Progenitor cell of endocrine pancreas (in vitro differentiated cells): Measurements from ENCODE around the gene KCTD17. TPM values are rescaled to one million over a fixed set of nuclear protein-coding genes. Genes with fewer than 3 reads are reported as not detected.

ENCODE experiments used
- DNase-seq: peaks from one replicate; pipeline ENCODE4 v3.0.0; 2021; ENCODE audit warnings: low spot score; ENCODE audit not compliant: unreplicated experiment
- H3K27ac Mint-ChIP-seq: 2 replicates; pipeline ENCODE4 v1.8.0; 2021; ENCODE audit warnings: mild to moderate bottlenecking, moderate library complexity, mixed read lengths
- H3K27me3 Mint-ChIP-seq: 2 replicates; pipeline ENCODE4 v1.8.0; 2021; ENCODE audit warnings: mixed read lengths
- H3K36me3 Mint-ChIP-seq: 2 replicates; pipeline ENCODE4 v1.8.0; 2022; ENCODE audit warnings: mixed read lengths; ENCODE audit not compliant: insufficient read depth
- H3K4me1 Mint-ChIP-seq: 2 replicates; pipeline ENCODE4 v1.8.0; 2021; ENCODE audit warnings: low read depth, mixed read lengths
- H3K4me3 Mint-ChIP-seq: 2 replicates; pipeline ENCODE4 v1.8.0; 2021; ENCODE audit warnings: low read depth, mild to moderate bottlenecking, moderate library complexity, mixed read lengths
- H3K9me3 Mint-ChIP-seq: 2 replicates; pipeline ENCODE4 v1.8.0; 2021; ENCODE audit warnings: low read depth, mixed read lengths
- total RNA-seq: library from RNA; stranded (reverse); gene quantifications from 2 replicates; pipeline ENCODE4 v1.2.1, GENCODE V29; 2021
- TF ChIP-seq, protein P1 (sequence below): fragments of 200-600 bp; sonication (generic); IDR thresholded peaks from one replicate; pipeline ENCODE4 v1.5.0; 2021; ENCODE audit warnings: antibody characterized with exemption, mild to moderate bottlenecking; ENCODE audit not compliant: unreplicated experiment

The KCTD17 gene
- total RNA-seq, 1 donor from 2014 or later, result 38.8 TPM

DNA sequence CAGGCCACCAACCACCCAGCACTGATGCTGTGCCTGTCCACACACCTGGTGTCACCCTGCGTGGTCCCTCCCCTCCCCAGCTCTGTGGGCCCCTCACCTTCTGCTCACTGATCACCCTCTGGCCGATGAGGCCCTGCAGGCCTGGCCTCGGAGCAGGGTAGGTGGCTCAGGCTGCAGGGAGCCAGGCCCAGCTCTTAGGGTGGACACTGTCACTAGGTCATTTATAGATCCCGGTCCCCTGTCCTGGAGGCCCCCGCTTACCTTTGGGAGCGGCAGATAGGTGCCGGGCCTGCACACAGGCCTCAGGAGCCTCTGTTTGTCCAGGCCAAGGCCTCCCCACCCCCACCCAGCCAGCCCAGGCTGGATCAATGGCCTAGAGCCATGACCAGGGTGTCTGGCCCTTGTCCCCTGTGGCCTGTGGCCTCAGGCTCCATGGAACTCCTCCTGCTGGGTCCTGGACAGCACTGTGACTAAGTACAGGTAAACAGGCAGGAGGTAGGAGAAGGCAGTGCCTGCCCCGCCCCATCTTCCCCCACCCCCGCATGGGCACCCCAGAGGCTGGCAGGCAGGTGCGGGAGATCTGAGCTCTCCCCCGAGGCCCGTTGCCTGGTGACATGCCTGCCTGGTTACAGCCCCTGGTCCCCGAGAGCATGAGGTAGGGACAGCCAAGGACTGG, 57.8 kb downstream of the KCTD17 start, which contains the start of gene TMPRSS6:
TMPRSS6 (minus strand) TSS at position 472 of the 676 bp plus-strand sequence. CDS start 6,296 bp downstream, outside the sequence.
- peak; percentile 17 for DNase-seq
- TF ChIP-seq, protein P1, sequence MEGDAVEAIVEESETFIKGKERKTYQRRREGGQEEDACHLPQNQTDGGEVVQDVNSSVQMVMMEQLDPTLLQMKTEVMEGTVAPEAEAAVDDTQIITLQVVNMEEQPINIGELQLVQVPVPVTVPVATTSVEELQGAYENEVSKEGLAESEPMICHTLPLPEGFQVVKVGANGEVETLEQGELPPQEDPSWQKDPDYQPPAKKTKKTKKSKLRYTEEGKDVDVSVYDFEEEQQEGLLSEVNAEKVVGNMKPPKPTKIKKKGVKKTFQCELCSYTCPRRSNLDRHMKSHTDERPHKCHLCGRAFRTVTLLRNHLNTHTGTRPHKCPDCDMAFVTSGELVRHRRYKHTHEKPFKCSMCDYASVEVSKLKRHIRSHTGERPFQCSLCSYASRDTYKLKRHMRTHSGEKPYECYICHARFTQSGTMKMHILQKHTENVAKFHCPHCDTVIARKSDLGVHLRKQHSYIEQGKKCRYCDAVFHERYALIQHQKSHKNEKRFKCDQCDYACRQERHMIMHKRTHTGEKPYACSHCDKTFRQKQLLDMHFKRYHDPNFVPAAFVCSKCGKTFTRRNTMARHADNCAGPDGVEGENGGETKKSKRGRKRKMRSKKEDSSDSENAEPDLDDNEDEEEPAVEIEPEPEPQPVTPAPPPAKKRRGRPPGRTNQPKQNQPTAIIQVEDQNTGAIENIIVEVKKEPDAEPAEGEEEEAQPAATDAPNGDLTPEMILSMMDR, result no peak
- peaks cover under 1% of the 10 kb centered on the region for H3K27me3 Mint-ChIP-seq
- no peaks in the 10 kb centered on the region for H3K9me3 Mint-ChIP-seq
- peak within 1 kb of the TSS; percentile 12 for H3K4me3 Mint-ChIP-seq
- peaks cover 32% of the 10 kb centered on the region for H3K4me1 Mint-ChIP-seq
- H3K36me3 Mint-ChIP-seq, result no peaks in the 10 kb centered on the region
- peak within 1 kb of the TSS; percentile 93 for H3K27ac Mint-ChIP-seq

DNA sequence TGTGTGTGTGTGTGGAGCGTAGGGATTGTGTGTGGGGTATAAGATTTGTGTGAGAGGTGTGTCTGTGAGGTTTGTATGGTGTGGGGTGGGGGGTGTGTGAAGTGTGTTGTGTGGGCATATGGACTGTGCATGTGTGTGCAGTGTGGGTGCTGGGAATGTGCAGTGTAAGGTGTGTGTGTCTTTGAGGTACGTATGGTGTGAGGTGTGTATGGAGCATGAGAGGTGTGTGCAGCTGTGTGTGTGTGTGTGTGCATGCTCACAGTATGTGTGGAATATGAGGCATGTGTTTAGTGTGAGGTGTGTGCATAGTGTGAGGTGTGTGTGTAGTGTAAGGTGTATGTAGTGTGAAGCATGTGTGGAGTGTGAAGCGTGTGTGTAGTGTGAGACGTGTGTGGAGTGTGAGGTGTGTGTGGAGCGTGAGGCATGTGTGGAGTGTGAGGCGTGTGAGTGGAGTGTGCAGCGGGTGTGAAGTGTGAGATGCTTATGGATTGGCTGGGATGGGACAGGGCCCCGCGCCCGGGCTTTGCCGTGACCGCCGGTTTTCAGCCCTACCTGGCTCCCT, 59.7 kb downstream of the KCTD17 start:
- Mint-ChIP-seq H3K4me1 (peaks cover 34% of the 10 kb centered on the region), H3K36me3 (no peaks in the 10 kb centered on the region), H3K4me3 (no peak overlapping the region), H3K27ac (no peak overlapping the region), H3K27me3 (peaks cover 8% of the 10 kb centered on the region), H3K9me3 (no peaks in the 10 kb centered on the region)
- no peak for DNase-seq
- TF ChIP-seq, protein P1, result no peak

DNA sequence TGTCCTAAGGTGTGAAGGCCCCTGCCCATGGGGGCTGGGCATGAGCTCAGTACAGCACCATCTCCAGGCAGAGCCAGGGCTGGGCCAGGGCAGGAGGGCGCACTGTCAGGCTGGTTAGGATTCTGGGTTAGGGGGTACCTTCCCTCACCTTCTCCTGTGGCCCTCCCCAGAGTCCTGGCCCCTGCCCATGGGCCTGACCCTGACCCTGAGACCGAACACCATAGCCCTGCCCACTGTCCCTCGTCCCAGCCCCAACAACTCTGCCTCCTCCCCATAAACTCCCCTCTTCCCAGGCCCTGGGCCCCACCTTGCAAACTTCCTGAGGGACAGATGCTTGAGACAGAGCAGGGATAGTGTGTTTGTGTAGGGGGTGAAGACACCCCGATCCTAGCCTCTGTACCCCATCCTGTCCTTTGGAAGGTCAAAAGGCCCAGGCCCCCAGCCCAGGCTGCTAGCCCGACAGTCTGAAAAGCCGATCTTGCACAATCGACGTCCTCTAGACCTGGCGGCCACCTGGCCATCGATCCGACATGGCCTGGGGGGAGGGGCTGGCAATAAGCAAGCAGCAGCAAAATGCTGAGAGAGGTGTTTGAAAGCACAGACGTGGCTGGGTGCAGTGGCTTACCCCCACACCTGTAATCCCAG, 60.7 kb downstream of the KCTD17 start:
- peak; percentile 73 for DNase-seq
- no peaks in the 10 kb centered on the region for H3K36me3 Mint-ChIP-seq
- peak overlapping the region; percentile 95 for H3K27ac Mint-ChIP-seq
- H3K27me3 Mint-ChIP-seq, result peaks cover 8% of the 10 kb centered on the region
- no peaks in the 10 kb centered on the region for H3K9me3 Mint-ChIP-seq
- H3K4me1 Mint-ChIP-seq, result peaks cover 34% of the 10 kb centered on the region
- H3K4me3 Mint-ChIP-seq, result peak overlapping the region; percentile 29
- TF ChIP-seq, protein P1, result no peak

Other genes starting within 250 kb of the KCTD17 start
- not detected in 2 replicates for gene PVALB, start 234.7 kb upstream of the KCTD17 start, total RNA-seq
- gene NCF4, start 190.7 kb upstream of the KCTD17 start, total RNA-seq, result not detected in 2 replicates
- gene CSF2RB, start 138.1 kb upstream of the KCTD17 start, total RNA-seq, result not detected in 2 replicates
- gene TST, start 32.3 kb upstream of the KCTD17 start, total RNA-seq, result 41.9 and 44.5 TPM in 2 replicates
- 98.2 and 101 TPM in 2 replicates for gene MPST, start 32.0 kb upstream of the KCTD17 start, total RNA-seq
- 12.6 and 16.4 TPM in 2 replicates for gene TMPRSS6, start 58.0 kb downstream of the KCTD17 start, total RNA-seq
- not detected in 2 replicates for gene IL2RB, start 98.2 kb downstream of the KCTD17 start, total RNA-seq
- gene C1QTNF6, start 136.5 kb downstream of the KCTD17 start, total RNA-seq, result 13.8 and 14.5 TPM in 2 replicates
- gene SSTR3, start 160.7 kb downstream of the KCTD17 start, total RNA-seq, result 1.3 and 1.9 TPM in 2 replicates
- 1.7 and 1.9 TPM in 2 replicates for gene RAC2, start 192.5 kb downstream of the KCTD17 start, total RNA-seq
- not detected in 2 replicates for gene CYTH4, start 230.8 kb downstream of the KCTD17 start, total RNA-seq